ENCODE measurements around the gene JPH2. TPM values are rescaled to one million over a fixed set of nuclear protein-coding genes. Genes with fewer than 3 reads are reported as not detected.

Gene JPH2
- total and polyA plus RNA-seq, 2 experiments from 2014 or later, result 0.16 to 1.1 TPM

GRCh38 chr20:44087857-44088120 lies 99.2 kb downstream of the JPH2 start:
- Histone ChIP-seq H3K79me2 (replicated peaks; ENCODE audit: insufficient read depth) (no peaks in the 10 kb centered on the region), H3F3A (replicated peaks; ENCODE audit: low read depth) (no peaks in the 10 kb centered on the region), H4K20me1 (replicated peaks; ENCODE audit: insufficient read depth) (no peaks in the 10 kb centered on the region), H2AFZ (no peak overlapping the region), H3K27me3 (ENCODE audit: insufficient read depth) (no peaks in the 10 kb centered on the region), H3K27ac (ENCODE audit: low read depth) (no peak overlapping the region), H3K4me2 (no peak overlapping the region), H3K36me3 (ENCODE audit: insufficient read depth) (no peaks in the 10 kb centered on the region), H3K4me1 (ENCODE audit: insufficient read depth) (no peaks in the 10 kb centered on the region), H3K9me2 (ENCODE audit: insufficient read depth) (no peaks in the 10 kb centered on the region), H3K4me3 (no peak overlapping the region)
- Mint-ChIP-seq H3K27me3 (ENCODE audit: insufficient read depth, low read depth, poor library complexity) (peaks cover 4% of the 10 kb centered on the region), H3K4me1 (0 out of 3 replicates have a peak, but pooled peaks cover under 1% of the 10 kb centered on the region), H3K9me3 (no peaks in the 10 kb centered on the region), H3K36me3 (ENCODE audit: low read depth) (no peaks in the 10 kb centered on the region), H3K4me3 (no peak overlapping the region), H3K27ac (no peak overlapping the region)
- no peak for DNase-seq (ENCODE audit: low spot score)
- ATAC-seq, result no peak
- TF ChIP-seq NANOG (IDR thresholded peaks at IDR 0.05; ENCODE audit: borderline replicate concordance), result no peak
- no peak for TF ChIP-seq JUNB (IDR thresholded peaks at IDR 0.05; ENCODE audit: unreplicated experiment)
- no peak for TF ChIP-seq POLR2AphosphoS5 (IDR thresholded peaks at IDR 0.05; ENCODE audit: low read depth)
- no peak for TF ChIP-seq EZH2 (IDR thresholded peaks at IDR 0.05; ENCODE audit: low read depth, unreplicated experiment)
- no peak for TF ChIP-seq CREB1 (CRISPR knock-in tag; IDR thresholded peaks at IDR 0.05; ENCODE audit: low read depth)
- no peak for TF ChIP-seq STAT1 (IDR thresholded peaks at IDR 0.05; ENCODE audit: unreplicated experiment)
- TF ChIP-seq EZH2phosphoT487 (IDR thresholded peaks at IDR 0.05; ENCODE audit: unreplicated experiment), result no peak
- TF ChIP-seq ZNF114 (CRISPR knock-in tag; IDR thresholded peaks at IDR 0.05), result no peak
- TF ChIP-seq ZNF331 (CRISPR knock-in tag; IDR thresholded peaks at IDR 0.05; ENCODE audit: low read depth), result no peak
- no peak for TF ChIP-seq REST (IDR thresholded peaks at IDR 0.05; ENCODE audit: unreplicated experiment)
- no peak for TF ChIP-seq ZNF462 (CRISPR knock-in tag; IDR thresholded peaks at IDR 0.05)
- TF ChIP-seq, protein P1, sequence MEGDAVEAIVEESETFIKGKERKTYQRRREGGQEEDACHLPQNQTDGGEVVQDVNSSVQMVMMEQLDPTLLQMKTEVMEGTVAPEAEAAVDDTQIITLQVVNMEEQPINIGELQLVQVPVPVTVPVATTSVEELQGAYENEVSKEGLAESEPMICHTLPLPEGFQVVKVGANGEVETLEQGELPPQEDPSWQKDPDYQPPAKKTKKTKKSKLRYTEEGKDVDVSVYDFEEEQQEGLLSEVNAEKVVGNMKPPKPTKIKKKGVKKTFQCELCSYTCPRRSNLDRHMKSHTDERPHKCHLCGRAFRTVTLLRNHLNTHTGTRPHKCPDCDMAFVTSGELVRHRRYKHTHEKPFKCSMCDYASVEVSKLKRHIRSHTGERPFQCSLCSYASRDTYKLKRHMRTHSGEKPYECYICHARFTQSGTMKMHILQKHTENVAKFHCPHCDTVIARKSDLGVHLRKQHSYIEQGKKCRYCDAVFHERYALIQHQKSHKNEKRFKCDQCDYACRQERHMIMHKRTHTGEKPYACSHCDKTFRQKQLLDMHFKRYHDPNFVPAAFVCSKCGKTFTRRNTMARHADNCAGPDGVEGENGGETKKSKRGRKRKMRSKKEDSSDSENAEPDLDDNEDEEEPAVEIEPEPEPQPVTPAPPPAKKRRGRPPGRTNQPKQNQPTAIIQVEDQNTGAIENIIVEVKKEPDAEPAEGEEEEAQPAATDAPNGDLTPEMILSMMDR (conservative IDR thresholded peaks at IDR 0.05; ENCODE audit: low read depth in 2 of 2), result no peak
- TF ChIP-seq, protein P2, sequence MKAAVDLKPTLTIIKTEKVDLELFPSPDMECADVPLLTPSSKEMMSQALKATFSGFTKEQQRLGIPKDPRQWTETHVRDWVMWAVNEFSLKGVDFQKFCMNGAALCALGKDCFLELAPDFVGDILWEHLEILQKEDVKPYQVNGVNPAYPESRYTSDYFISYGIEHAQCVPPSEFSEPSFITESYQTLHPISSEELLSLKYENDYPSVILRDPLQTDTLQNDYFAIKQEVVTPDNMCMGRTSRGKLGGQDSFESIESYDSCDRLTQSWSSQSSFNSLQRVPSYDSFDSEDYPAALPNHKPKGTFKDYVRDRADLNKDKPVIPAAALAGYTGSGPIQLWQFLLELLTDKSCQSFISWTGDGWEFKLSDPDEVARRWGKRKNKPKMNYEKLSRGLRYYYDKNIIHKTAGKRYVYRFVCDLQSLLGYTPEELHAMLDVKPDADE (IDR thresholded peaks at IDR 0.05), result no peak

Measured in GM23338 (cell line).